H1 (cell line): ENCODE results near the gene MCC. TPM values are rescaled to one million over a fixed set of nuclear protein-coding genes. Genes with fewer than 3 reads are reported as not detected.

Experiments used
- CTCF ChIA-PET: fragments of 300-600 bp; sonication (Branson Sonifier 250); formaldehyde crosslinking; loops from one replicate; lab custom pipeline; 2021; ENCODE audit not compliant: partially characterized antibody; lab: Charles Lee
- POLR2A ChIA-PET: fragments of 300-600 bp; sonication (Branson Sonifier 250); formaldehyde crosslinking; loops from one replicate; lab custom pipeline; 2021; ENCODE audit warnings: inconsistent platforms; ENCODE audit not compliant: partially characterized antibody; lab: Charles Lee
- DNase-seq, 2 experiments: peaks; one replicate each; pipeline versions ENCODE4 v3.0.0 to v3.0.0-alpha.2; 2010 to 2022; ENCODE audit warnings: low spot score in 2 of 2, low read depth in 1 of 2, mixed read lengths in 1 of 2
- FAIRE-seq: peaks from 2 replicates; lab custom pipeline; 2011; peaks lifted over from hg19 to GRCh38; lab: Jason Lieb, UNC
- H2AFZ ChIP-seq: 2 replicates; pipeline ENCODE4 v1.8.1; 2012; ENCODE audit warnings: low read length, inconsistent platforms
- H2AK5ac ChIP-seq: 2 replicates; pipeline ENCODE4 v1.6.1; 2013; ENCODE audit warnings: low read depth, low read length
- H2BK120ac ChIP-seq: replicated peaks from 2 replicates; pipeline ENCODE3; 2013; ENCODE audit warnings: low read depth, low read length, inconsistent platforms
- H2BK12ac ChIP-seq: 2 replicates; pipeline ENCODE4 v1.6.1; 2013; ENCODE audit warnings: low read depth, low read length
- H2BK15ac ChIP-seq: 2 replicates; pipeline ENCODE4 v1.6.1; 2013; ENCODE audit warnings: low read length
- H2BK20ac ChIP-seq: 2 replicates; pipeline ENCODE4 v1.6.1; 2013; ENCODE audit warnings: low read length
- H2BK5ac ChIP-seq: 2 replicates; pipeline ENCODE4 v1.6.1; 2013; ENCODE audit warnings: low read depth, low read length
- H3K14ac ChIP-seq: 2 replicates; pipeline ENCODE4 v1.6.1; 2013; ENCODE audit warnings: inconsistent platforms; ENCODE audit not compliant: insufficient read length
- H3K18ac ChIP-seq: 2 replicates; pipeline ENCODE4 v1.6.1; 2013; ENCODE audit warnings: low read length; ENCODE audit errors: extremely low read depth
- H3K23ac ChIP-seq: 2 replicates; pipeline ENCODE4 v1.6.1; 2013; ENCODE audit warnings: inconsistent platforms; ENCODE audit not compliant: insufficient read length
- H3K23me2 ChIP-seq: 2 replicates; pipeline ENCODE4 v1.6.1; 2013; ENCODE audit warnings: low read depth, low read length
- H3K27ac ChIP-seq: 2 replicates; pipeline ENCODE4 v1.6.1; 2011; ENCODE audit warnings: low read depth, low read length, inconsistent platforms
- H3K27me3 ChIP-seq, 4 experiments: replicated peaks in 1 of 4; 1 replicate in 1 of 4; 2 replicates in 3 of 4; pipeline versions ENCODE4 v1.6.1 to v1.8.1; 2011 to 2013; ENCODE audit warnings: low read length in 3 of 4, mild to moderate bottlenecking in 3 of 4, inconsistent platforms in 2 of 4, mixed read lengths in 2 of 4, moderate library complexity in 1 of 4; ENCODE audit not compliant: control insufficient read depth in 3 of 4, insufficient read depth in 3 of 4; ENCODE audit errors: extremely low read depth in 1 of 4
- H3K36me3 ChIP-seq, 4 experiments: 2 replicates each; pipeline versions ENCODE4 v1.6.1 to v1.8.1; 2011 to 2013; ENCODE audit warnings: mild to moderate bottlenecking in 4 of 4, low read length in 3 of 4, moderate library complexity in 2 of 4, control low read depth in 1 of 4, inconsistent platforms in 1 of 4; ENCODE audit not compliant: insufficient read depth in 4 of 4, control insufficient read depth in 2 of 4
- H3K4ac ChIP-seq: replicated peaks from 2 replicates; pipeline ENCODE3; 2013; ENCODE audit warnings: low read length, low read depth, mixed read lengths, inconsistent platforms; ENCODE audit not compliant: insufficient read length
- H3K4me1 ChIP-seq, 4 experiments: replicated peaks in 1 of 4; 1 replicate in 1 of 4; 2 replicates in 3 of 4; pipeline versions ENCODE4 v1.6.1 to v1.8.1; 2011 to 2013; ENCODE audit warnings: low read length in 3 of 4, inconsistent platforms in 2 of 4, mixed read lengths in 1 of 4; ENCODE audit not compliant: insufficient read depth in 4 of 4, control insufficient read depth in 3 of 4
- H3K4me2 ChIP-seq, 2 experiments: 2 replicates each; pipeline versions ENCODE4 v1.6.1 to v1.8.1; 2011 to 2013; ENCODE audit warnings: low read depth in 2 of 2, low read length in 2 of 2, control low read depth in 1 of 2, inconsistent platforms in 1 of 2, mild to moderate bottlenecking in 1 of 2; ENCODE audit not compliant: insufficient read depth in 1 of 2
- H3K4me3 ChIP-seq, 4 experiments: fragments of 200-600, 300-600 bp in 1 of 4; sonication (generic), shearing (Covaris generic), sonication (Bioruptor Twin) in 1 of 4; 2 replicates each; pipeline versions ENCODE4 v1.5.1 to v1.8.1; 2011 to 2016; ENCODE audit warnings: low read length in 4 of 4, low read depth in 3 of 4, control low read depth in 2 of 4, inconsistent platforms in 2 of 4, mild to moderate bottlenecking in 2 of 4, mixed read lengths in 1 of 4, moderate library complexity in 1 of 4; ENCODE audit not compliant: insufficient read depth in 2 of 4; ENCODE audit errors: extremely low read depth in 1 of 4
- H3K56ac ChIP-seq: replicated peaks from 2 replicates; pipeline ENCODE3; 2013; ENCODE audit warnings: low read depth, mild to moderate bottlenecking, mixed read lengths, low read length, inconsistent platforms; ENCODE audit not compliant: insufficient read length
- H3K79me1 ChIP-seq: 2 replicates; pipeline ENCODE4 v1.6.1; 2013; ENCODE audit warnings: low read depth, low read length, control low read depth
- H3K79me2 ChIP-seq, 2 experiments: 2 replicates each; pipeline versions ENCODE4 v1.6.1 to v1.8.1; 2012 to 2013; ENCODE audit warnings: low read length in 2 of 2, mild to moderate bottlenecking in 2 of 2, inconsistent platforms in 1 of 2; ENCODE audit not compliant: insufficient read depth in 2 of 2, control insufficient read depth in 1 of 2
- H3K9ac ChIP-seq, 4 experiments: replicated peaks in 1 of 4; 1 replicate in 1 of 4; 2 replicates in 3 of 4; pipeline versions ENCODE4 v1.6.1 to v1.8.1; 2011 to 2013; ENCODE audit warnings: low read depth in 3 of 4, low read length in 3 of 4, control low read depth in 2 of 4, mild to moderate bottlenecking in 2 of 4, moderate library complexity in 2 of 4, inconsistent platforms in 1 of 4; ENCODE audit errors: extremely low read depth in 1 of 4
- H3K9me3 ChIP-seq, 2 experiments: 2 replicates each; pipeline versions ENCODE4 v1.6.1 to v1.8.1; 2012 to 2013; ENCODE audit warnings: mild to moderate bottlenecking in 2 of 2, moderate library complexity in 2 of 2, control low read depth in 1 of 2, inconsistent platforms in 1 of 2, low read depth in 1 of 2, low read length in 1 of 2, mixed read lengths in 1 of 2; ENCODE audit not compliant: insufficient read depth in 2 of 2
- H4K20me1 ChIP-seq, 2 experiments: replicated peaks in 1 of 2; 2 replicates each; pipeline versions ENCODE3 to v1.8.1; 2011 to 2013; ENCODE audit warnings: inconsistent platforms in 2 of 2, low read length in 2 of 2, mild to moderate bottlenecking in 1 of 2; ENCODE audit not compliant: insufficient read depth in 2 of 2, control insufficient read depth in 1 of 2
- H4K5ac ChIP-seq: 2 replicates; pipeline ENCODE4 v1.6.1; 2013; ENCODE audit warnings: low read length, low read depth, mixed read lengths, inconsistent platforms; ENCODE audit not compliant: insufficient read length
- H4K8ac ChIP-seq: 2 replicates; pipeline ENCODE4 v1.8.0; 2013; ENCODE audit warnings: mild to moderate bottlenecking, moderate library complexity, low read length, inconsistent platforms; ENCODE audit not compliant: insufficient read depth; ENCODE audit errors: extremely low read depth
- H4K91ac ChIP-seq: replicated peaks from 2 replicates; pipeline ENCODE3; 2013; ENCODE audit warnings: low read length, mixed read lengths, inconsistent platforms; ENCODE audit not compliant: insufficient read length
- CEBPB ChIP-seq: IDR thresholded peaks from 2 replicates; pipeline ENCODE4 v1.6.1; 2012; ENCODE audit warnings: low read depth, low read length
- WGBS, 2 experiments: shearing (Covaris generic) in 1 of 2; methylation state at CpG; one replicate each; pipeline versions ENCODE4 v1.1.6 to v1.1.7; 2013 to 2015; ENCODE audit warnings: low lambda C conversion rate in 2 of 2, mixed read lengths in 2 of 2, inconsistent platforms in 1 of 2, low coverage in 1 of 2, missing lambda C conversion rate in 1 of 2; ENCODE audit not compliant: insufficient replicate concordance in 2 of 2, insufficient coverage in 1 of 2, insufficient read length in 1 of 2; ENCODE audit errors: extremely low coverage in 1 of 2, missing lambda C conversion rate in 1 of 2; 5-methylcytosine and 5-hydroxymethylcytosine counted together
- polyA plus RNA-seq, 7 experiments: library from polyadenylated mRNA; depleted of rRNA in 3 of 7; stranded (reverse) in 5 of 7; unstranded in 2 of 7; fragments of >200 nt in 5 of 7; fragments of 200-250 nt in 2 of 7; gene quantifications; 1 replicate in 5 of 7; 2 replicates in 1 of 7; 4 replicates in 1 of 7; pipeline versions ENCODE4 v1.2.1 to v1.2.3, GENCODE V29; 2011 to 2013; ENCODE audit warnings: missing spikeins in 2 of 7, mixed read lengths in 2 of 7
- total RNA-seq: library from RNA; stranded (reverse); fragmentation: NEBNext Ultra II Directional; extraction: Animal tissue kit (Norgen Biotek cat#: 25700); gene quantifications from 2 replicates; pipeline ENCODE4 v1.2.1, GENCODE V29; 2021

Gene MCC
- total and polyA plus RNA-seq, 2 of the 8 experiments (the other 6 are each of a cell fraction or from before 2014, with no cell fraction given), result 2.6 to 18.3 TPM

DNA sequence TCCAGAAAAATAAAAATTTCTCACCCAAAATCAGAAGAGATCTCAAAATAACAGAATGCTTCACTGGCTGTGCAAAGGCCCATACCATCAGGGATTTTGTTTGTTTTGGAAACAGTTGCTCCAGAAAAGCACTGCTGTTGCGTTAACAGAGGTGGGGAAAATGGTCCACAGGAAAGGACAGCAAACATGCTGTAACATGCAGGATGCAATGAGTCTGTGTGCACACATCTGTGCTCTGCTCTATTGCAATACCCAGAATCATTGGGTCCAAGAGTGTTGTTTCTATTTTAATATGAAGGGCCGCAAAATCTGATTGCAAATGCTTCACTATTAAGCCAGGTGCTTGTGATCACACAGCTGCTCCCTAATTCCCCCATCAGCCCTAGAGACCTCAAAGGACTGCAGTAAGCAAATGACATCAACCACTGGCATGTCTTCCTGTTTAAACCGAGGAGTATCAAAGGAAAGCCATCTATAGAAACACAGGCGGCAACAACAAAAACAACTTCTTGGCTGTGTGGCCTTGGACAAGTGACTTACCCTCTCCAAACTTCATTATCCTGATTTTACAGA lies 370.6 kb downstream of the MCC start:
- Histone ChIP-seq H3K4me3 (no peak overlapping the region), H3K56ac (no peak overlapping the region), H3K9me3 (0 out of 4 replicates have a peak, but pooled peaks cover 0 to 2% of the 10 kb centered on the region in 2 experiments), H3K79me1 (no peaks in the 10 kb centered on the region), H2BK20ac (no peak overlapping the region), H3K23me2 (no peaks in the 10 kb centered on the region), H3K27me3 (no peaks in the 10 kb centered on the region), H2AFZ (no peak overlapping the region), H4K8ac (no peak overlapping the region), H3K4me2 (no peak overlapping the region), H2BK5ac (no peak overlapping the region), H3K4ac (no peak overlapping the region), H2BK120ac (no peak overlapping the region), H3K23ac (no peak overlapping the region), H2BK15ac (no peak overlapping the region), H3K14ac (no peak overlapping the region), H3K9ac (no peak overlapping the region), H4K91ac (no peak overlapping the region), H2AK5ac (no peak overlapping the region), H2BK12ac (no peak overlapping the region), H4K20me1 (no peaks in the 10 kb centered on the region), H3K79me2 (no peaks in the 10 kb centered on the region; a peak in 1 of 4 replicates), H4K5ac (no peak overlapping the region), H3K36me3 (no peaks in the 10 kb centered on the region), H3K4me1 (no peaks in the 10 kb centered on the region), H3K18ac (no peak overlapping the region), H3K27ac (no peak overlapping the region)
- no peak for FAIRE-seq
- CTCF ChIA-PET, result no interaction called here
- DNase-seq, result no peak
- POLR2A ChIA-PET, result no interaction called here
- WGBS, 2 experiments, result 81% methylated on average over 4 of the region's 4 CpGs; no CpG with 5 or more reads in 1 of the 2 experiments
- TF ChIP-seq CEBPB, result no peak
